GM13977 (cell line): ENCODE results near the gene KRT1.

Experiments used
- DNase-seq: peaks from one replicate; pipeline ENCODE4 v3.0.0; 2012; ENCODE audit warnings: low spot score
- CTCF ChIP-seq: IDR thresholded peaks from 2 replicates; pipeline ENCODE4 v1.5.1; 2012; ENCODE audit warnings: mild to moderate bottlenecking, control low read depth; ENCODE audit not compliant: insufficient read depth; ENCODE audit errors: extremely low read depth, missing control alignments
- in situ Hi-C: fragments of 300-500 bp; cut with MboI; formaldehyde crosslinking; loops from one replicate; pipeline ENCODE4 v1.12.0; 2022; ENCODE audit warnings: low sequenced_read_pairs, low pct_unique_long_range_greater_than_20kb, mixed read lengths, inconsistent platforms; ENCODE audit not compliant: unreplicated experiment

Gene KRT1

DNA sequence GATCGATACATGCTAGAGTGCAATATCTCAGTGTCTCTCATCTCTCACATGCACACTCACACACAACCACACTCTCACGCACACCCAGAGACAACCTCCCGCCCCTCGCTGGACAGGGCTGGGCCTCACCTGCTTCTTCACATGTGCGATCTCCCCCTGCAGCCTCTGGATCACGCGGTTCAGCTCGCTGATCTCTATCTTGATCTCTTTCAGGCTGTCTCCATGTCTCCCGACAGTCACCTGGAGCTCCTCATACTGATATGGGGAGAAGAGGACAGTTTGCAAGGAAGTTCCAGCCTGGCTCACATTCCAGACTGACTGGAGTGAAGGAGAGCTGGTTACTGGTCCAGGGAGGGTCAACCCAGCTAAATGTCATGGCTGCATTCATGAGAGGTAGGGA, 32.6 kb downstream of the KRT1 start:
- no peak for DNase-seq
- in situ Hi-C loops = no loop called here
- TF ChIP-seq CTCF = no peak

- in situ Hi-C loops = no loop called here
- TF ChIP-seq CTCF = no peak
- no peak for DNase-seq
Measured at GRCh38 chr12:52646613-52647012, 33.6 kb downstream of the KRT1 start.

GRCh38 chr12:52645982-52646381, 34.2 kb downstream of the KRT1 start:
- no peak for DNase-seq

GRCh38 chr12:52645120-52645761, 35.0 kb downstream of the KRT1 start:
- no peak for DNase-seq
- TF ChIP-seq CTCF = no peak
- in situ Hi-C loops = no loop called here

More at GRCh38 chr12:52645982-52646381, 34.2 kb downstream of the KRT1 start:
- in situ Hi-C loops = no loop called here
- no peak for TF ChIP-seq CTCF

- TF ChIP-seq CTCF = no peak
- in situ Hi-C loops = no loop called here
- no peak for DNase-seq
Measured at GRCh38 chr12:52644078-52644415, 36.2 kb downstream of the KRT1 start.

DNA sequence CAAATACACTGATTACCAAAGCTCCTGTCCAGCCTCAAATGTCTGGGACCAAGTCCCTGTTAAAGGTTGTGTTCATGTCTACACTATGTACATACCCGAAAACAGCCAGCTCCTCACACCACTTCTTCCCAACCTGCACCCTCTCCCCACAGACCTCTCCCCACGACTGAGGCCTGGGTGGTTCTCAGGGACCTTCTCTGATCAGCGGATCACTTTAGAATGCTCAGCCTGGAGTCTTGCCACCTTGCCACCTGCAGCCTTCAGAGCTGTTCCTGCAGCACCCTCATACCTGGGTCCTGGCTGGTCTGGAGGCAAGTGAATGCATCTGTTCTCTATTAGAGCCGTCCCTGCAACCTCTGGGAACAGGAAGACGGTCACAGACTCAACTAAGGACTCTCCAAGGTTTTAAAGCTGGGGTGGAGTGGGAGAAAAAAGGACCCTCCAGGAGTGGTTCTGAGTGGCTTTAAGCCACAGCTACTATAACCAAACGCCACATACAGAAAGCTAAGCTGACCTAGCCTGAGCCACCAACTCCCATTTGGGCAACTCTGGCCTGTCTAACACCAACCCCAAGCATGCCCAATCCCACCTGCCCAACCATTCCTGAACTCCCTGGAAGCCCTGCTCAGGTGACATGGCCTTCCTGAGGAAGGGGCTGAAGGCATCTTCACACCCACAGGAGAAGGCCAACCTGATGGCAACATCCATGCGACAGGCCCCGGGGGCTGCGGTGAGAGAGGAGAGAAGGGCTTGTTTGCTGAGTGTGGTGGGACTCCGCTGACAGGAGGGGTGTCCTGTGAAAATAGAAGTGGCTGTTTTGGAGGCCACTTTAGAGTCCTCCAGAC, 36.8 kb downstream of the KRT1 start:
- TF ChIP-seq CTCF = no peak
- no peak for DNase-seq
- in situ Hi-C loops = no loop called here
